A673 (cell line): Measurements from ENCODE around the gene MORN2.
"Not testable (repeated sequence)": the region's sequence is repeated elsewhere in the genome, so short reads cannot be mapped to it uniquely, and the experiment has no call there.

Experiments used
- EZH2 ChIP-seq: fragments of 200-600 bp; sonication (generic); IDR thresholded peaks from 2 replicates; pipeline ENCODE4 v1.6.1; 2017; ENCODE audit warnings: borderline replicate concordance, low read depth, mild to moderate bottlenecking, mixed read lengths, antibody characterized with exemption, low read length; ENCODE audit not compliant: poor library complexity, severe bottlenecking
- TF ChIP-seq, protein P1 (sequence below): fragments of 300-800, 200-600 bp; sonication (generic); conservative IDR thresholded peaks from 2 replicates; pipeline ENCODE4 v1.5.1; 2017; ENCODE audit warnings: low read depth, mild to moderate bottlenecking, antibody characterized with exemption, low read length, moderate library complexity, mixed read lengths

DNA sequence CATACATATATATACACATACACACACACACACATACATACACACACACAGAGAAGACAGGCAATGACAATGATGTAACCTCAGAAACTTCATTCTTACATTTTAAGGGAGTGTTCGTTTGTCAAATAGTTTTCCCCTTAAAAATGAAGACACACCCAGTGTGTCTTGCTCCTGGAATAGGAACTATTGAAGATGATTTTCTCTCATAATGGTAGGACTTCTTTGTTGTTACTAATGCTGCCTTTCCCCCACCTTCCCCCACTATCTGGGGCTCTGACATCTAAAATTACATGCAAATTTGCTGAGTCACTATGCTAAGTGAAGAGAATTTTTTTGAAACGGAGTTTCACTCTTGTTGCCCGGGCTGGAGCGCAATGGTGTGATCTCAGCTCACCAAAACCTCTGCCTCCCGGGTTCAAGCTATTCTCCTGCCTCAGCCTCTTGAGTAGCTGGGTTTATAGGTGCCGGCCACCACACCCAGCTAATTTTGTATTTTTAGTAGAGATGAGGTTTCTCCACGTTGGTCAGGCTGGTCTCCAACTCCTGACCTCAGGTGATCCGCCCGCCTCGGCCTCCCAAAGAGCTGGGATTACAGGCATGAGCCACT is 48.1 kb upstream of the MORN2 start:
- TF ChIP-seq, protein P1, sequence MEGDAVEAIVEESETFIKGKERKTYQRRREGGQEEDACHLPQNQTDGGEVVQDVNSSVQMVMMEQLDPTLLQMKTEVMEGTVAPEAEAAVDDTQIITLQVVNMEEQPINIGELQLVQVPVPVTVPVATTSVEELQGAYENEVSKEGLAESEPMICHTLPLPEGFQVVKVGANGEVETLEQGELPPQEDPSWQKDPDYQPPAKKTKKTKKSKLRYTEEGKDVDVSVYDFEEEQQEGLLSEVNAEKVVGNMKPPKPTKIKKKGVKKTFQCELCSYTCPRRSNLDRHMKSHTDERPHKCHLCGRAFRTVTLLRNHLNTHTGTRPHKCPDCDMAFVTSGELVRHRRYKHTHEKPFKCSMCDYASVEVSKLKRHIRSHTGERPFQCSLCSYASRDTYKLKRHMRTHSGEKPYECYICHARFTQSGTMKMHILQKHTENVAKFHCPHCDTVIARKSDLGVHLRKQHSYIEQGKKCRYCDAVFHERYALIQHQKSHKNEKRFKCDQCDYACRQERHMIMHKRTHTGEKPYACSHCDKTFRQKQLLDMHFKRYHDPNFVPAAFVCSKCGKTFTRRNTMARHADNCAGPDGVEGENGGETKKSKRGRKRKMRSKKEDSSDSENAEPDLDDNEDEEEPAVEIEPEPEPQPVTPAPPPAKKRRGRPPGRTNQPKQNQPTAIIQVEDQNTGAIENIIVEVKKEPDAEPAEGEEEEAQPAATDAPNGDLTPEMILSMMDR = not testable (repeated sequence)
- not testable (repeated sequence) for TF ChIP-seq EZH2
